Large intestine (tissue), 3 donors: ENCODE measurements around the gene CBX4. TPM values are rescaled to one million over a fixed set of nuclear protein-coding genes. Genes with fewer than 3 reads are reported as not detected.
"Not testable (repeated sequence)": the region's sequence is repeated elsewhere in the genome, so short reads cannot be mapped to it uniquely, and the experiment has no call there.

ENCODE experiments used
- DNase-seq, 2 donors: peaks; one replicate each; pipeline versions ENCODE4 v3.0.0 to v3.0.0-alpha.2; 2013
- H3K27ac ChIP-seq: one replicate; pipeline ENCODE4 v1.5.1; 2013; ENCODE audit warnings: low read length
- H3K27me3 ChIP-seq: 2 replicates; pipeline ENCODE4 v1.6.1; 2013; ENCODE audit warnings: low read length; ENCODE audit not compliant: control insufficient read depth, insufficient read depth
- H3K36me3 ChIP-seq: 2 replicates; pipeline ENCODE4 v1.6.1; 2013; ENCODE audit warnings: low read length; ENCODE audit not compliant: control insufficient read depth, insufficient read depth
- H3K4me1 ChIP-seq: one replicate; pipeline ENCODE4 v1.6.1; 2013; ENCODE audit warnings: low read length; ENCODE audit not compliant: control insufficient read depth, insufficient read depth
- H3K4me3 ChIP-seq: one replicate; pipeline ENCODE4 v1.5.1; 2013; ENCODE audit warnings: low read length
- H3K9me3 ChIP-seq: one replicate; pipeline ENCODE4 v1.6.1; 2013; ENCODE audit warnings: mild to moderate bottlenecking, low read depth, low read length, moderate library complexity; ENCODE audit not compliant: control insufficient read depth
- WGBS: methylation state at CpG from one replicate; pipeline ENCODE4 v1.1.5; 2013; ENCODE audit warnings: low lambda C conversion rate; ENCODE audit not compliant: insufficient coverage; 5-methylcytosine and 5-hydroxymethylcytosine counted together
- polyA plus RNA-seq: library from polyadenylated mRNA; unstranded; fragments of 120-200 nt; gene quantifications from one replicate; pipeline ENCODE4 v1.2.1, GENCODE V29; 2013

The CBX4 gene
- polyA plus RNA-seq, 1 donor: 53.7 TPM

DNA sequence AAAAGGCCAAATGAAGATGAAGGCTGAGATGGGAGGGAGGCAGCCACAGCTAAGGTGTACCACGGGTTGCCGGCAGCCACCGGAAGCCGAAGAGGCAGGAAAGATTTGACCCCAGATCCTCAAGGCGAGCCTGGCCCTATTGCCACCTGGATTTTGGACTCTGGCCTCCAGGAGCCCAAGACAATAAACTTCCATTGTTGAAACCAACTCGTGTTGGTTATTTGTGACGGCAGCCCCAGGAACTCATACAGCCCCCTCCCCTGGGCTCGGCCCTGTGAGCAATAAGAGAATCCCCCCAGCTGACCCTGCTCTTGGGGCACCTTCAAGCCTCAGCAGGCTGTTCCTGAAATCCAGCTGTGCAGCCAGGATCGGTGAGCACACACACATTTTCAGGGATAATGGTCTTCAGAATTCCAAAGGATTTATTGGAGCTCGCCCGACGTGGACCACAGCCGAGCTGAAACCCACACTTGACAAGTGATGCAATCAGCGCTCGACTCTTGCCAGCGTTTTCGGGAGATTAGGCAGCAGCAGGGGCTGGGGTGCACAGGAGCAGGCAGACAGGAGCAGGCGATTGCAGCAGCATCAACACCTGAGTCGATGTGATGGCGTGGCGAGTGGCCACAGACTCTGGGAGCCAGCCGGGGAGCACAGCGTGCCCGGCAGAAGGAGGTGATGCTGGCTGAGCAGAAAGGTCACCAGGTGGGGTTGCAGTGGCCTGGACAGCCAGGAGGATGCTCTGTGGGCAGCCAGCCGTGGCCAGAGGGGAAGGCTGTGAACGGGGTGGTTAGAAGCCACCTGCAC is 22.4 kb upstream of the CBX4 start:
- H3K27ac ChIP-seq: no peak overlapping the region
- DNase-seq: peak; percentile 49 to 80
- H3K4me1 ChIP-seq: peaks cover 8% of the 10 kb centered on the region
- H3K36me3 ChIP-seq: no peaks in the 10 kb centered on the region
- no peak overlapping the region for H3K4me3 ChIP-seq
- H3K9me3 ChIP-seq: no peaks in the 10 kb centered on the region
- no CpG with 5 or more reads among the region's 26 CpGs for WGBS
- peaks cover 3% of the 10 kb centered on the region for H3K27me3 ChIP-seq

DNA sequence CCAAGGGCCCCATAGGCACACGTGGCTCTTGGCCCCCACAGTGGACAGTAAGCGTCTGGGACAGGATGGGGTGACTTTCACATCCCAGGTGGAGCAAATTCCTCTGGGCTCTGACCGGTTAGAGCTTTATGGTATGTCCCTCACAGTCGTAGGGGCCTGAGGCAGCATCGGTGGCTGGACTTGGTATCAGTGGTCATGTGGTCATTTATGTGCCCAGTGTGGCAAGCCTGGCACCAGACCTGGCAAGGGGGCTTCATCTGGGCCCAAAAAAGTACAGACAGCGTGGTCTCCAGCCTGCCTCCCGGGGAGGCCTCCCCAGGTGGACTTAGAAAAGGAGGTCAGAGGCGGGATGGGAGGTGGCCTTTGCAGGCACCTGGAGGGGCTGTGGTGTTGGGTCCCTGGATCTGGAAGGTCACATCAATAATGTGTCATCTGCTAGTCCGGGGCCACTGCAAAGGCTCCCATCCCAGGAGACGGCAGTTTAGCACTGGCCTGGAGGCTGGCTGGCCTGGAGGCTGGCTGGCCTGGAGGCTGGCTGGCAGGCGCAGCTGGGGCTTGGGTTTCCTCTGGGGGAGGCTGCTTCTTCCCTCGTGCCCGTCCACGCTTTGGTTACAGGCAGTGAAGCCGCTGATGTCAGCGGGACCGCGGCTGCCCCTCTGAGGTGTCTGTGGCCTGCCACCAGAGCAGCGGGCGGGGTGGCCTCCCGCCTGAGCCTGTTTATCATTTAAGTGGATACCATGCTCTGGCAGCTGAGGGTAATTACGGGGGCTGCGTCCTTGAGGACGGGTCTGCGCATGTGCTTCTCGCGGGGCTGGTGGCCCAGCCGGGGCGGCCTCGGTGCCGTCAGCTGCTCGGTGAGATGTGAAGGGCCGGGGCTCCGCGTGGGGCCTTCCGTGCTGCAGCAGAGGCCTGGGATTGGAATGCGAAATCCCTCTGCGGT is 20.7 kb upstream of the CBX4 start:
- Histone ChIP-seq H3K27me3 (no peaks in the 10 kb centered on the region), H3K4me1 (peaks cover 8% of the 10 kb centered on the region), H3K27ac (no peak overlapping the region), H3K36me3 (no peaks in the 10 kb centered on the region), H3K9me3 (no peaks in the 10 kb centered on the region), H3K4me3 (no peak overlapping the region)
- WGBS: 80% methylated on average over 1 of the region's 38 CpGs
- DNase-seq: no peak

DNA sequence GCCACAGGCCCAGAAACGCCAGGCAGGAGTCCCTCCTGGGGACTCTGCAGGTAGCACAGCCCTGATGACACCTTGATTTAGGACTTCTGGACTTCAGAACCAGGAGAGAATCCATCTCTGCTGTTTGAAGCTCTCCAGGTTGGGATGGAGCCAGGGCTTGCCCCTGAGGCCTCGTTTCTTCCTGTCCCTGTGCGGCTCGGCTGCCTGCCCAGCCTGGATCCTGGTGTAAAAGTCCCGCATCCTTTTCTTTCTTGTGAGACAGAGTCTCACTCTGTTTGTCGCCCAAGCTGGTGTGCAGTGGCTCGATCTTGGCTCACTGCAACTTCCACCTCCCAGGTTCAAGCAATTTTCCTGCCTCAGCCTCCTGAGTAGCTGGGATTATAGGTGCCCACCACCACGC is 17.9 kb upstream of the CBX4 start:
- Histone ChIP-seq H3K27me3 (no peaks in the 10 kb centered on the region), H3K4me3 (no peak overlapping the region), H3K9me3 (no peaks in the 10 kb centered on the region), H3K36me3 (no peaks in the 10 kb centered on the region), H3K27ac (no peak overlapping the region), H3K4me1 (peaks cover 19% of the 10 kb centered on the region)
- no CpG with 5 or more reads among the region's 8 CpGs for WGBS
- DNase-seq: no peak

- Histone ChIP-seq H3K4me1 (peaks cover 25% of the 10 kb centered on the region), H3K9me3 (no peaks in the 10 kb centered on the region), H3K36me3 (no peaks in the 10 kb centered on the region), H3K4me3 (no peak overlapping the region), H3K27ac (no peak overlapping the region), H3K27me3 (no peaks in the 10 kb centered on the region)
- no peak for DNase-seq
- WGBS: no CpG with 5 or more reads among the region's 21 CpGs
These were observed 16.3 kb upstream of the CBX4 start for GRCh38 chr17:79855331-79856124.

- no peaks in the 10 kb centered on the region for H3K36me3 ChIP-seq
- H3K9me3 ChIP-seq: no peaks in the 10 kb centered on the region
- H3K4me1 ChIP-seq: peaks cover 34% of the 10 kb centered on the region
- H3K4me3 ChIP-seq: no peak overlapping the region
- no peaks in the 10 kb centered on the region for H3K27me3 ChIP-seq
- peak; percentile 57 to 72 for DNase-seq
- no peak overlapping the region for H3K27ac ChIP-seq
- no CpG with 5 or more reads among the region's 14 CpGs for WGBS
These were observed 15.1 kb upstream of the CBX4 start for GRCh38 chr17:79854080-79855060.

- not testable (repeated sequence) for DNase-seq, H3K4me3 ChIP-seq, H3K9me3 ChIP-seq, H3K36me3 ChIP-seq, H3K27me3 ChIP-seq
- H3K27ac ChIP-seq: peak overlapping the region; percentile 79
- peaks cover 38% of the 10 kb centered on the region for H3K4me1 ChIP-seq
- whole genome bisulfite sequencing: 95% methylated on average over 3 of the region's 10 CpGs
These were observed 13.9 kb upstream of the CBX4 start for GRCh38 chr17:79853168-79853567.

GRCh38 chr17:79852748-79853147 is 13.5 kb upstream of the CBX4 start:
- no peaks in the 10 kb centered on the region for H3K36me3 ChIP-seq
- peak overlapping the region; percentile 79 for H3K27ac ChIP-seq
- DNase-seq: peak in 1 of 2 donors; percentile 86
- H3K4me1 ChIP-seq: peaks cover 38% of the 10 kb centered on the region
- WGBS: no CpG with 5 or more reads among the region's 5 CpGs
- H3K27me3 ChIP-seq: no peaks in the 10 kb centered on the region
- no peak overlapping the region for H3K4me3 ChIP-seq
- no peaks in the 10 kb centered on the region for H3K9me3 ChIP-seq

- Histone ChIP-seq H3K27ac (peak overlapping the region; percentile 60), H3K4me1 (peaks cover 42% of the 10 kb centered on the region), H3K9me3 (no peaks in the 10 kb centered on the region), H3K4me3 (no peak overlapping the region), H3K27me3 (no peaks in the 10 kb centered on the region), H3K36me3 (no peaks in the 10 kb centered on the region)
- DNase-seq: peak in 1 of 2 donors; percentile 50
- WGBS: no CpG with 5 or more reads among the region's 11 CpGs
These were observed 12.2 kb upstream of the CBX4 start for GRCh38 chr17:79851461-79851817.

GRCh38 chr17:79850571-79851460 is 11.6 kb upstream of the CBX4 start:
- Histone ChIP-seq H3K4me1 (peaks cover 48% of the 10 kb centered on the region), H3K9me3 (no peaks in the 10 kb centered on the region), H3K36me3 (no peaks in the 10 kb centered on the region), H3K27me3 (no peaks in the 10 kb centered on the region), H3K4me3 (no peak overlapping the region), H3K27ac (peak overlapping the region; percentile 60)
- WGBS: 82% methylated on average over 2 of the region's 18 CpGs
- DNase-seq: peak in 1 of 2 donors; percentile 70
